GM18868 (cell line): ENCODE results near the gene VWA7.

Source experiments
- ATAC-seq: cut with Tn5 transposase; IDR thresholded peaks from one replicate; pipeline ENCODE4 v1.9.1; 2021; ENCODE audit warnings: mild to moderate bottlenecking, moderate library complexity; ENCODE audit not compliant: unreplicated experiment

The VWA7 gene

GRCh38 chr6:31760790-31761189 is 16.3 kb downstream of the VWA7 start:
- no peak for ATAC-seq

DNA sequence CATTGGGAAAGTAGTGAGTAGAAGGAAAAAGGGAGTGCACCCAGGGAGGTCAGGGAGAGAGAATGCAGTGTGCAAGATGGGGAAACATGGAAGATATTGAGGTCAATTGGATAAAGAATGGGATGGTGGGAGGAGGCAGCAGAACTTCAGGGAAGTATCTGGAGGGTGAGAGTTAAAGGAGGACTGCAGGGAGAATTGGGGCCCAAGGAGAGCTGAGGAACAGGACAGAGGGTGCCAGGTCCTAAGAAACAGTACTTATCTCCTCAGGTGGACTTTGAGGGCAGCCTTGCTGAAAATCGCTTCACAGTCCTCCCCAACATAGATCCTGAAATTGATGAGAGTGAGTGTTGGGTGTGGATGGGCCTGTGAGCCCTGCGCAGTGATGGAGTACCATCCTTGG is 18.8 kb downstream of the VWA7 start:
- ATAC-seq, result no peak

DNA sequence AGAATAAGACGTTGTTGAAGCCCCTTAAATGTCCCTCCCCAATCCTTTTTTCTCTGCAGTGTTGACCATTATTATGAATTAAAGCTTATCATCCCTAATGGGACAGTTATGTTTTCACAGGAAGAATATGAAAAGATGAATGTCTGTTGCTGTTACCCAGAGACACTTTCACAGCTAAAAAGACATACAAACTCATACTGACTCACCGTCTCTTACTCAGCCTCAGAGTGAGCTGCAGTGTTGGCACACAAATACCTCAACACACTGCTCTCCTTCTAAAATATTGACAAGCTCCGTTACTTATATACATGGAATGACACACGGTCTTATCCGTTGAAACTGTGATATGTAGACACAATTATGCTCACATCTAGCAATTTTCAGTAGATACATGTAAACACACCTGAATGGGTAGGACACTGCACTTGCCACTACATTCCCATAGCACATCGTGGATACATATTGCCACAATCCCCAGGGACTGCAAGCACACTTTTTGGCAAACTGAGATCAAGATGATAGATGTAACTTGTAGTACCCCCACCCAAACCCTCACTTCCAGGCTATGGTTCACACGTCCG is 24.3 kb downstream of the VWA7 start:
- ATAC-seq, result no peak

- ATAC-seq, result no peak
Measured at GRCh38 chr6:31750411-31751022, 26.6 kb downstream of the VWA7 start.

DNA sequence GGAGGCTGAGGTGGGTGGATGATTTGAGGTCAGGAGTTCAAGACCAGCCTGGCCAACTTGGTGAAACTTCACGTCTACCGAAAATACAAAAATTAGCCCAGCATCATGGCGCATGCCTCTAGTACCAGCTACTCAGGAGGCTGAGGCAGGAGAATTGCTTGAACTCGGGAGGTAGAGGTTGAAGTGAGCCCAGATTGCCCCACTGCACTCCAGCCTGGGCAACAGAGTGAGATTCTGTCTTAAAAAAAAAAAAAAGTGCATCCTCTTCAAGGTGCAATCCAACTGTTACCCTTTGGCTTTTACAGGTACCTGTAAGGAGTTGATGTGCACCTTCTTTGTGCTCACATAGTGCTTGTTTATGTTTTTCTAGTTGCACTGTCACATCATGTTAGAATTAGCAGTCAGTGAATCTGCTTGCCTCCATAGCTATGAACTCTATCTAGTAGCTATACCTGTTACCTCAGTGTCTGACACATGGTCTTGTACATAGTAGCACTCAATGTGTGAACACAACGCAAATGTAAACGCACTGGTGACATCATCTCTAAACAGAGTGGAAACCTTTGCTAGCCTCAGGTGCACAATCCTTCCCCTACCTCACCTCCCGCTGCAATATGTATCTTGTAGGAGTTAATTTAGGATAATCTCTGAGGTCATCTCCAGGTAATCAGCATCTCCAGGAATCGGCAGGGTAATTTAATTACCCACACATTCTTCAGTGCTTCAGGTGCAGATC is 27.7 kb downstream of the VWA7 start:
- no peak for ATAC-seq

DNA sequence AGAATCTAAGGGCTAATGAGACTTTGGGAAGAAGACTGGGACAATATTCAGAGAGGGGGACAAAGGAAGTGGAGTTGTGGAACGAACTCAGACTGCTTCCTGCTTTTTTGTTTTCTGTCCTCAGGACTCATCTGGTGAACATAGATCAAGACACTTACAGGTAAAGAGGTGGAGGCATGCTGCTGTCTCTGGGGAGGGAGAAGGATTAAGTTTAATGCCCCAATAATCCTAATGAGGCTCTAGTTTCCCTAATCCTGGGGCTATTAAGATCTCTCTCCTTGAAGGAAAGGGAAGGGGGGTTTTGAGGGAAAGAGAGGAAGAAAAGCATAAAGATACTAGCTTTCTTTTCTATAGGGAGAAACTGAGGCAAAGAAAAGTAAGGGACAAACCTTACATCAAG is 32.7 kb downstream of the VWA7 start:
- no peak for ATAC-seq

DNA sequence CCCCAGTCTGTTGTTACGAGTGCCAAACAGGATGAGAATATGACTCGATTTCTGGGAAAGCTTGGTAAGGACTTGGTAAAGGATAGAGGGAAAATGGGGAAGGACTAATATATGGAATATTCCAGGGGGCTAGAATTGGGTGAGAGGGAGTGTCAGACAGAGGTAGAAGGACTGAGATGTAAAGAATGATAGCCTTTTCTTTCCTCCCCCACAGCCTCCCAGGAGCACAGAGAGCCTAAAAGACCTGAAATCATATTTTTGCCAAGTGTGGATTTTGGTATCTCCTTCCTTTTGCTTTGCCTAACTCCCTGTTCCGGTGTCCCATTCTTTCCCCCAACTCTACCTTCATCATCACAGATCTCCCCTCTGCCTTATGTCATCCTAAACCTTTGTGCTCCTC is 34.2 kb downstream of the VWA7 start:
- no peak for ATAC-seq

DNA sequence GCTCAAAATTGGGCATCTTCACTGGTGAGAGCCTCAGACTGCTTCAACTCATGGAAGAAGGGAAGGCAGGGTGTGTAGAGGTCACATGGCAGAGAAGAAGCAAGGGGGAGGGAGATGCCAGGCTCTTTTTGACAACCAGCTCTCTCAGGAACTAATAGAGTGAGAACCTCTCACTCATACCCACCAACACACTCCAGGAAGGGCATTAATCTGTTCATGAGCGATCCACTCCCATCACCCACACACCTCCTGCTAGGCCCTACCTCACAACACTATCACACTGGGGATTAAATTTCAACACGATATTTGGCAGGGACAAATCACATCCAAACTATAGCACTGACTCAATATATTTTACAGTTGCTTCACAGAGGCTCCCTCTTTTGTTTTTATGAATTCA is 35.3 kb downstream of the VWA7 start:
- no peak for ATAC-seq

DNA sequence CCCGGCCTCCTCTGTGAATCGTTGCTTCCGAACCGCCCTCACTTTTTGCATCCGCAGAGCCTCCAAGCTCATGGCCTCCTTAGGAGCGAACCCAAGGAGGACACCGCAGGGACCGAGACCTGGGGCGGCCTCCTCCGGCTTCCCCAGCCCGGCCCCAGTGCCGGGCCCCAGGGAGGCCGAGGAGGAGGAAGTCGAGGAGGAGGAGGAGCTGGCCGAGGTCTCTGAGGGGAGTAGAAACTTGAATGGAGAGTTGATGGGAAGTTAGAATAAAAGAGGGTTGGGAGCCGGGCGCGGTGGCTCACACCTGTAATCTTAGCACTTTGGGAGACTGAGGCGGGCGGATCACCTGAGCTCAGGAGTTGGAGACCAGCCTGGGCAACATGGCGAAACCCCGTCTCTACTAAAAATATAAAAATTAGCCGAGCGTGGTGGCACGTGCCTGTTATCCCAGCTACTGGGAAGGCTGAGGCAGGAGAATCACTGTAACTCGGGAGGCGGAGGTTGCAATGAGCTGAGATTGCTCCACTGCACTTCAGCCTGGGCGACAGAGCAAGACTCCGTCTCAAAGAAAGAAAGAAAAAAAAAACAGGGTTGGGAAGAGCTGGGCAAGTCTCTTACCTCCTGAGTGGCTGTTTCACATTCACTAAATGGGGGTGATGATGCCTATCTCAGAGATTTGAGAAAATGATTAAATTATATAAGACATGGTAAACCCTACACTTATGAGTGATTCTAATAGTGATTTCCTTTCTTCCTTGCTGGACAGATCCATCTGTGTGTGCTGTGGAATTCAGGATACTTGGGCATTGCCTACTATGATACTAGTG is 36.5 kb downstream of the VWA7 start:
- no peak for ATAC-seq

- peak; percentile 78 for ATAC-seq
Measured at GRCh38 chr6:31739639-31740396, 37.3 kb downstream of the VWA7 start, which contains the start of gene MSH5. MSH5 (plus strand) TSS chr6:31740005; CDS start chr6:31740467, 462 bp downstream.

GRCh38 chr6:31737991-31738979 is 38.8 kb downstream of the VWA7 start:
- no peak for ATAC-seq

GRCh38 chr6:31737315-31737990 is 39.7 kb downstream of the VWA7 start:
- no peak for ATAC-seq

DNA sequence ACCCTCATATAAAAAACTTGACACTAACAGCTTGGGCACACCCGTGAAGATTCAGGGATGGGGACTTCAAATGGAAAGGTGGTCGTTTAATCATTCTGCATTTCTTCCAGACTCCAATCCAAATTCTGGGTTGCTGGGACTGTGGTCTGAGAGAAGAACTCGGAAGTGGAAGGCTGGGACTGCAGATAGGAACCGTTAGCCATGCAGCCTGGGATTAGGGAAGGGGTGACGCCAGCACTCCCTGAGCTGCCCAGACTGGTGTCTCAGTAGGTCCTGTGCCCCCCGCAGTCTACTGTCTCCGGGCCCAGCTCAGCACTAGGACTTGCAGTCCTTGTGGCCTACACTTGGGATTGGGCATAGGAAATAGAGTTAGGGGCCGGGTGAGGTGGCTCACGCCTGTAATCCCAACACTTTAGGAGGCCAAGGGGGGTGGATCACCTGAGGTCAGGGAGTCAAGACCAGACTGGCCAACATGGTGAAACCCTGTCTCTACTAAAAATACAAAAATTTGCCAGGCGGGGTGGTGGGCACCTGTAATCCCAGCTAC is 40.3 kb downstream of the VWA7 start:
- no peak for ATAC-seq

GRCh38 chr6:31736021-31736767 is 40.9 kb downstream of the VWA7 start, which contains the start of gene CLIC1:
CLIC1 (minus strand) TSS chr6:31736530; CDS start chr6:31736300, 230 bp downstream.
- ATAC-seq, result peak; percentile 28

- ATAC-seq, result peak; percentile 32
Measured at GRCh38 chr6:31734821-31735406, 42.2 kb downstream of the VWA7 start.

- ATAC-seq, result no peak
Measured at GRCh38 chr6:31734247-31734820, 42.8 kb downstream of the VWA7 start.

DNA sequence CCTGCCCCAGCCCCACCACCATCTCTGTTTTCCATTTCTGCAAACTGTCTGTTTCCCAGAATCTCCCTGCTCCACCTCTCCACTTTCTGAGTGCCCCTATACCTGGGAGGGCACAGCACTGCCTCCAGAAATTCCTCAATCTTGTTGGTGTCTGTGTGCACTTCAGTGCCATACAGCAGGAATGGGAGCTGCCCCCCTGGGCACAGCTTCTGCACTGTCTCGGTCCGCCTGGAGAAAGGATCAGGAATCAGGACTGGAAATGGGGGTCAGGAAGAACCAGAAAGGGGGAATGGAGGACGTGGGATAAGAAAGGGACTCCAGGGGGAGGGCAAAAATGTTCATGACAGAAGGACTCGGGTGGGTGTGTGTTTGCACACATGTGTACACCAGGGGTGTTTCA is 43.4 kb downstream of the VWA7 start:
- no peak for ATAC-seq
